IPS-NIHi11 (cell line): Measurements from ENCODE around the gene AGAP1.
"Not testable (repeated sequence)": the region's sequence is repeated elsewhere in the genome, so short reads cannot be mapped to it uniquely, and the experiment has no call there.

ENCODE experiments used
- DNase-seq: peaks from one replicate; pipeline ENCODE4 v3.0.0; 2012; ENCODE audit warnings: mixed read lengths, low spot score

The AGAP1 gene

DNA sequence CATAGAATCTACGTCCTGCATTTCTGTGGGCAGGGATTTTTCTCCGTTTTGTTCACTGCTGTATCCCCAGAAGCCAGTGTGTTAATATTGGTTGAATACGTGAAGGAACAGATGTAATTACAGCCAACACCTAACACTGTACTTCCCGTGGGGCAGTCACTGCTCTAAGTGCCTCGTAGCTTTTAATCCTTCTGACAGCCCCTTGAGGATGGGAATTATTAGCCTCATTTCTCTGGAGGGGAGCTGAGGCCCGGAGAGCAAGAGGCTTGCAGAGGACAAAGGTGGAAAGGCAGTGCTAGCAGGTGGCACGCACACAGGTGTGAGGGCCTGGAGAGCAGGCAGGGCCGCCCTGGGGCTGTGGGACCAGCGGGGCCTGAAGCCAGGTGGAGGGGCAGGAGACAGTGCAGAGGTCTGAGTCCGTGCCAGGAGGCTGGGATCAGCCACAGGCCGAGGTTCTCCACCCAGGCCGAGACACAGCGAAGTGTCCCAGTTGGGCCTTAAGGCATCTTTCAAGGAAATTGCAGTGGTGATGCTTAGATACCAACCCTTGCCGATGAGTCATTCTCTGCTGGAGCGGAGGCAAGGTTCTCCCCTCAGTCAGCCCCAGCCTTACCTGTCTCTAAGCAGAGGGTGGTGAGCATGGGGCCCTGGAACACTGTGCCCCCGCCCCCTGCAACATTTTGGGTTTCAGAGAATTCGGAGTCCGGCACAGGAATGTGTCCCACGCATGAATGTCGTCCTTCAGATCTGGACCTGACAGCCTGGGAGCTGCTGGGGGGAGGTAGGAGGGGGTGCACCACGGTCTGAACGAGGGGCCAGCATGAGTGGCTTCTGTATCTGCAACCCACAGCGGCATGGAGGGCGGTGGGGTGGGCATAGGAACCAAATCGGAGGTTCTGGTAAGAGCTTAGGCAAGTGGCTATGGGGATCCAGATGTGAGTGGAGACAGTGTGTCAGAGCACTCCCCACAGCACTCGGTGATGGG lies 551.7 kb downstream of the AGAP1 start:
- DNase-seq = no peak

- DNase-seq = no peak
Observed at GRCh38 chr2:236046715-236047114, 552.9 kb downstream of the AGAP1 start.

- no peak for DNase-seq
Observed at GRCh38 chr2:236047176-236047575, 553.3 kb downstream of the AGAP1 start.

- no peak for DNase-seq
Observed at GRCh38 chr2:236047886-236048540, 554.2 kb downstream of the AGAP1 start.

- no peak for DNase-seq
Observed at GRCh38 chr2:236049981-236050380, 556.1 kb downstream of the AGAP1 start.

GRCh38 chr2:236051351-236051750 lies 557.5 kb downstream of the AGAP1 start:
- DNase-seq = no peak

DNA sequence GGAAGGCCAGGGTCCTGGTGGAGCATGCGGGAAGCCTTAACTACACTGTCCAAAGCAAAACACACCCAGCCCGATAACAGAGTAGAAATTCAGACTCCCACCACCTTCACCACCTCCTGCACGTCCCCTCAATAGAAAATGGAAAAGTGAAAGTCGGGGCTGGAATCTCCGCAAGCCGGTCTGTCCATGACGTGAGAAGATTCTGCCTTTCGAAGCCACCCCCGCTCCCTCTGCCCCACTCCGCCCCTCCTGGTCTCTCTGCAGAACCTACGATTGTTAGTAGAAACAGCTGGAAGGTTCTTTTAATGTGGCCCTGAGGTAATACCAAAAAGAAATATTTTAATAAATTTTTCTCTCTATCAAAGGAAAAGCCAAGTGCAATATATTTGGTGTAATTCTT lies 558.0 kb downstream of the AGAP1 start:
- DNase-seq = no peak

DNA sequence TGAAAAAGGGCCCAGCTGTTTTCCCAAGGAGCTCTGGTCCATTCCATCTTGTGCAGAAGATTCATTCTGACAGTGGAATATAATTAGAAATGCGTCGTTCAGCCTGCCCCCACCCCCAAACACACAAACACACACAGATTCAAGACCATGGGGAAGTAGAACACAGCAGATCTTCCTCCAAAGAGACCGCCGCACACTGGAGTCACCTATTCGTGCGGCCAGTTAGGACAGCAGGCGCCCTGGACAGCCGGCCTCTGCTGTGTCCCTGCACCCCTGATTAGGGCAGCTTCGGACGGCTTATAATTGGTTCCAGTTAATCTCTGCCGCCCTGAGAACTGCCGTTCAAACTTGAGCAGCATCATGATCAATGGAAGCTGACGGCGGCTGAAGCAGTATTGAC lies 558.4 kb downstream of the AGAP1 start:
- no peak for DNase-seq

DNA sequence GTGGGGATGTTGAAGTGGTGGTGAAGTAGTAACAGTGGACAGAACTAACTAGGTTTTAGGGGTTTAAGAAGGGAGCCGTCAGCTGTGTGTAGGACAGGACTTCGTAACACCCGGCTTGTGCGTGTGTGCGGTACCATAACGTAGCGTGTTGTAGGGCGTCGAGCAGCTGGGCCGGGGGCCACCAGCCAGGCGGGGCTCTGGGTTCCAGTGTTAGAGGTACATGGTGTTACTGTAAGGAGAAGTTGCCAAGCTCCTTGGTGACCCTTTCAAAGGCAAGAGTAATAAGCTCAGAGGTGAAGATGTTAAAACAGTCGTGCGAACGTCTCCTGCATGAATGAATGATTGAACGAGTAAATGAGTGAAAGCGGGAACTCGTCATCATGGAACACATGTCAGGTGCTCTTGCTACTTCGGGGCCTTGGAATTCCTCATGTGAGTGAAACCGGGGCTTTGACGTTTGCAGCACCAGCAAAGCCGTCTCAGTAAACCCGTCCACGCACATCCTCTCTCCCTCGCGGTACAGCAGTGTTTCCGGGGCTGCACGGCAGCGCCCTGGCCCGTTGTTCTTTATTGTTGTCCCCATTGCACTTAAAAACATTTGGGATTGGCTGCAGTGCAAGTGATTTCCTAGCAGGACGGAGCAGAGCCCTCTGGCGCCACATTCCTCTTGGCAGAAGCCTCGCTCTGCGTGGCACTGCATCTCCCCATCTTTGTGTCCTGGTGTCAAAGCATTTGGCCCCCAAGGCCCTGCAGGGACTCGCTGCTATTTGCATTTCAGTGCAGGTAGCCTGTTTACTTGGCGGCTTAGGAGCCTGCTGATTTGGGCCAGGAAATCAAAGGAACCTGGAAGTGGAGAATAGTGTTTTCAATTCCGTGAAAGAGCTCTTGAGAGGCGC lies 559.3 kb downstream of the AGAP1 start:
- peak; percentile 62 for DNase-seq

GRCh38 chr2:236054125-236054524 lies 560.3 kb downstream of the AGAP1 start:
- DNase-seq = no peak

GRCh38 chr2:236054621-236055305 lies 560.9 kb downstream of the AGAP1 start:
- no peak for DNase-seq

DNA sequence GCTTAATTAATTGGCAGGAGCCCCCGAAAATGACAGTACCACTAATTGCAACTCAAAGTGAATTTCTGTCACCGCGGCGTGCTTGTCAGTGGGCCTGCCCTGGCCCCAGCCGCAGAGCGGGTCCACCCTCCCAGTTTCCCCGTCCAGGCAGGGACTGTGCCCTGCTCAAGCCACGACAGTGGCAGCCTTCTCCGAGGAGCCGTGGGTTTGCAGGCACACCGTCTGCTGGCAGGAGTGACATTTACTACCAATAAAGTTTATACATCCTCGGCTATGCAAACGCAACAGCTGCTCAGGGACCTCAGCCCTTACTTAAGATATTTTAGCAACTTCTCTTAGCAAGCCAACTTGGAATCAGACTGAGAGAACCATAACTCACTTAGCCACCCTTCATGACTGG lies 561.6 kb downstream of the AGAP1 start:
- DNase-seq = no peak

DNA sequence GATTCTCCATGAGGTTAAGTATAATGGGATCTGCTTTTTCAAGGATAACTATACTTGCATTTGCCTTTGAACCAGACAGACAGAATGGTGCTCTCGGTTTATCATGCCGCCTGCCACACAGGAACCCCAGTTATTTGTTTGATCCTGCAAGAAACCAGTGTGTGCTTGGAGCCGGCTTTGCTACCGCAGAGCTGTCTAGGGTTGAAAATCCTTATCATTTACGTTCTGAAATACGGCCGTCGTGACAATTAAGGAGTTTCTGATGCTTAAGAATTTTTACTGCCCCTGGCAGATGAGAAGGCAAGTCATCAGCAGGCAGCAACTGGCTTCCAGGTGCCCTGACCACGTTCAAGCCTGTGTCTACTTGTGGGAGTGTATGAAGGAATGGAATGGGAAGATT lies 562.3 kb downstream of the AGAP1 start:
- no peak for DNase-seq

GRCh38 chr2:236057375-236057774 lies 563.5 kb downstream of the AGAP1 start:
- DNase-seq = no peak

GRCh38 chr2:236061497-236061896 lies 567.7 kb downstream of the AGAP1 start:
- peak; percentile 37 for DNase-seq

- peak; percentile 45 for DNase-seq
Observed at GRCh38 chr2:236061899-236062298, 568.1 kb downstream of the AGAP1 start.

GRCh38 chr2:236062806-236063205 lies 569.0 kb downstream of the AGAP1 start:
- DNase-seq = not testable (repeated sequence)

- DNase-seq = no peak
Observed at GRCh38 chr2:236063994-236064393, 570.2 kb downstream of the AGAP1 start.

DNA sequence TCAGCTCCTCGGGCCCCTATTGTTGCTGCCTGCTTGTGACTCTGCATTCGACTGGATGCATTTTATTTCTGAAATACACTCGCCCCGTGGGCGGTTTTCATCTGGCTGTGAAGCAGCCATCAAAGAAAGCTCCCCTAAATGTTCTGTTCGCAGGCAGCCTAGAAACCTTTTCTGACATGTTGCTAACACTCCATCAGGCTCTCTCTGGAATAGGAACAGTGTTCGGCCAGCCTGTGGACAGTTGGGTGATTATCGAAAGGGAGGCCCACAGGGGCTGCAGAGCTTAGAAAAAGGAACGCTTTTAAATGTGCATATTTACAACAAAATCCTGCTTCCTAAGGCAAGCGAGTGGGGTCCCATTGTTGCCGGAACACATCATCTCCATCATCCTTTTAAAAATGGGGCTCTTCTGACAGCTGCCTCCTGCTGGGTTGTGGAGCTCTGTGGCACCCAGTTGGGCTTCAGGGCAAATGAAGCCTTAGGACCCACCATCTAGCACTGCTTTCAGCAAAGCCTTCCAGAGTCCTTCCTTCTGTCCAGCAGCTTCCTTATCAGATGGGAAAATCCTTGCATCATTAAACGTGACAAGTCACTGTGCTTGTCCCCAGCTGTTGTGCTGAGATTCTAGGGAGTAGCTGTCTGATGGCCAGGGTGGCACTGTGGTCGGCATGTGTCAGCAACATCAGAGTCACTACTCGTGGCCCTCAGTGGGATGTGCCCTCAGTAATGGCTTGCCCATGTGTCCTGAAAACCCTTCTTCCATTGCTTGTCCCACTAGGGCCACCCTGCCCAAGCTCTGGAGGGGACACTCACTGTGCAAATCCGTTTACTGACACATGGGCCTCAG lies 571.7 kb downstream of the AGAP1 start:
- DNase-seq = no peak

DNA sequence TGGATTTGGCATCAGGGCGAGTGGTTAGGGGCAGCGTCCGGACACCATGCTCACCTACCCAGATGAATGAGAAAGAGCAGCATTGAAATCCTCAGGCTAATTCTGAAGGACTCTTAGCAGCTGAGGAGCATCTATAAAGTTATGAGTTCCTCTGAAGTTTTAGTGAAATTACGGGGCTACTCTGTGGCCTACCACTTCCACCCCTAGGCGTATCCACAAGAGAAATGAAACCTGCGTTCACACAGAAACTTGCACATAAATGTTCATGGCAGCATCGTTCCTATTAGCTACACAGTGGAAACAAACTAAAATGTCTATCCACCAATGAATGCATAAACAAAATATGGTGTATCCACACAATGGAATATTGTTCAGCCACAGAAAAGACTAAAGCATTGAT lies 576.4 kb downstream of the AGAP1 start:
- no peak for DNase-seq

- DNase-seq = no peak
Observed at GRCh38 chr2:236073246-236073645, 579.4 kb downstream of the AGAP1 start.
